ENCODE data around the gene CYP2A6. TPM values are rescaled to one million over a fixed set of nuclear protein-coding genes. Genes with fewer than 3 reads are reported as not detected.
"Not testable (repeated sequence)": the region's sequence is repeated elsewhere in the genome, so short reads cannot be mapped to it uniquely, and the experiment has no call there.

Gene CYP2A6
- polyA plus RNA-seq, 1 experiment: not detected

DNA sequence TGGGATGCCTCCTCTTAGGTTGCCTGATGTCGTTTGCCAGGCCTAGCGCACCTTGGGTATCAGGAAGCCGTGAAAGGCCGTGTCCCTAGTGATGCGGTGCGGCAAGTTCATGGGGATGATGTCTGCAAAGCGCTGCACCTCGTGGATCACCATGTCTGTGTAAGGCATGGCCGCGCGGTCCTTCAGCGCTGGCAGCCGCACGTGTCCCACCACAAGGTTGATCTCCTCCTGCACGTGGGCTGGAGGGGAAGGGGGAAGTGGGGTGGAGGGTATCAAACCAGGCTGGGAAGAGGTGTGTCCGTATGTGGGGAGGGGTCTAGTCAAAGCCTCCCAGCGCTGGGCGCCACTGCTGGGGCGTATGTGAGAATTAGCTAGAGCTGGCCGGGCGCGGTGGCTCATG is 28.1 kb downstream of the CYP2A6 start:
- ChIA-PET CTCF (no interaction called here), POLR2A (no interaction called here)
- DNase-seq (ENCODE audit: low read depth, low spot score): no peak
- Histone ChIP-seq H3K27me3 (ENCODE audit: control insufficient read depth, insufficient read depth, low read length) (no peaks in the 10 kb centered on the region), H3K4me3 (ENCODE audit: low read depth, low read length) (no peak overlapping the region), H3K27ac (ENCODE audit: low read depth, low read length) (no peak overlapping the region), H3K9me3 (ENCODE audit: control insufficient read depth, insufficient read depth, low read length) (peaks cover 5% of the 10 kb centered on the region; the same call in 1 of the 2 replicates)
- no peak for TF ChIP-seq CTCF (IDR thresholded peaks at IDR 0.05; ENCODE audit: low read depth, low read length)

- ChIA-PET CTCF (interaction anchor here (0.5 to 2.0 kb wide), 6 partner anchors 8 to 550 kb away, joined by 3 to 14 read pairs (median 6); partner anchors contain the start of gene RAB4B), POLR2A (interaction anchor here (1.0 kb wide), 1 partner anchor 12 kb away, joined by 4 read pairs; no protein-coding TSS in a partner anchor)
- H3K27me3 ChIP-seq (ENCODE audit: control insufficient read depth, insufficient read depth, low read length); H3K4me3 ChIP-seq (ENCODE audit: low read depth, low read length); H3K9me3 ChIP-seq (ENCODE audit: control insufficient read depth, insufficient read depth, low read length); DNase-seq (ENCODE audit: low read depth, low spot score); H3K27ac ChIP-seq (ENCODE audit: low read depth, low read length): not testable (repeated sequence)
- TF ChIP-seq CTCF (IDR thresholded peaks at IDR 0.05; ENCODE audit: low read depth, low read length): peak; percentile 72
Observed at GRCh38 chr19:40819479-40820234, 30.6 kb downstream of the CYP2A6 start.

DNA sequence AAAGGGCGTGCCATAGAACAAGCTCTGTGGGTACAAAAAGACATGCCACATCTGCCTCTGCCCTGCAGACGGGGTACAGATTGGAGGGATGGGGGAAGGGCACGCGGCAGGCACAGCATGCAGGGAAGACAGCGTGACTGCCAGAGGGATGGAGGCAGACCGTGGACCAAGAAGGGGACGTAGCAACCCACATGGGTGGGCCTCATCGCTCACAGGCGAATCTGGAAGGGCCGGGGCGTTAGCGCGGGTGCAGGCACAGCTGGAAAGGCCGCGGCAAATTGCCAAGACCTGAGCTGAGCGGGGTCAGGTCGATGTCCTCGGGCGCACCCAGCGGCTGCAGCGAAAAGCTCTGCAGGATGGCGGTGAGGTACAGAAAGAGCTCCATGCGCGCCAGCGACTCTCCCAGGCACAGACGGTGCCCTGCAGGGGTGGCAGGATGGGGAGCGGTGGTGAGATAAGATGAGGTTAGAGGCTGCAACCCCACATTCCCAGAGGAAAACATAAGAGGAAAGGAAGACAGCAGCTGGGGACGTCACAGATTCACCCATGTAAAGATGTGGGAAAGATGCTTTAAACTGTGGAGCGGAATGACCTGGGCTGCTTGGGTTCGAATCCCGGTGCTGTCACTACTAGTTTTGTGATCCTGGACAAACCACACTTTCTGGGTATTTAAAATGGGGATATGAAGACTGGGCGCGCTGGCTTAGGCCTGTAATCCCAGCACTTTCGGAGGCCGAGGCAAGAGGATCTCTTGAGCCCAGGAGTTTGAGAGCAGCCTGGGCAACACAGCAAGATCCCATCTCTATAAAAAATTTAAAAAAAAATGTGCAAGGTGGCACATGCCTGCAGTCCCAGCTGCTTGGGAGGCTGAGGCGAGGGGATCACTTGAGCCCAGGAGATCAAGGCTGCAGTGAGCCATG is 31.5 kb downstream of the CYP2A6 start:
- not testable (repeated sequence) for DNase-seq (ENCODE audit: low read depth, low spot score); H3K27me3 ChIP-seq (ENCODE audit: control insufficient read depth, insufficient read depth, low read length); H3K9me3 ChIP-seq (ENCODE audit: control insufficient read depth, insufficient read depth, low read length); H3K27ac ChIP-seq (ENCODE audit: low read depth, low read length)
- ChIA-PET POLR2A (interaction anchor here (1.0 kb wide), 1 partner anchor 13 kb away, joined by 4 read pairs; no protein-coding TSS in a partner anchor), CTCF (interaction anchor here (0.5 to 2.0 kb wide), 6 partner anchors 12 to 551 kb away, joined by 3 to 14 read pairs (median 4); partner anchors contain the start of gene RAB4B)
- TF ChIP-seq CTCF (IDR thresholded peaks at IDR 0.05; ENCODE audit: low read depth, low read length): peak; percentile 37
- peak overlapping the region; percentile 34 for H3K4me3 ChIP-seq (ENCODE audit: low read depth, low read length)

DNA sequence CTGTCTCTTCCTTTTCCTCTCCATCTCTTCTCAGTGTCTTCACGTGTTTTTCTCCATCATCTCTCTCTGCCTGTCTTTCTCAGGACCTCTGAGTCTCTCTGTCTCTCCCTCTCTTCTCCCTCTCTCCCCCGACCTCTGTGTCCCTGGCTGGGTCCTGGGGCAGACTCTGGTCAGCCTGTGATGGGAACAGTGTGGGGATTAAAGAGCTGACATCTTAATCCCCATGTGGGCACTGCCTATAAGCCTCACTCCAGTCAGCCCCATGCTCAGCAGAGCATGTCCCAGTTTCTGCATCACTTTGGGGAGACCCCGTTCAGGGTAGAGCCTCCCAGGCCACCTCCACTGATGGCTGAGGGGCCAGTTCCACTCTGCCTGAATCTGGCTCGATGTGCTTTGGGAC is 35.0 kb downstream of the CYP2A6 start:
- no peak overlapping the region for H3K27ac ChIP-seq (ENCODE audit: low read depth, low read length)
- H3K4me3 ChIP-seq (ENCODE audit: low read depth, low read length): no peak overlapping the region
- no peaks in the 10 kb centered on the region for H3K27me3 ChIP-seq (ENCODE audit: control insufficient read depth, insufficient read depth, low read length)
- no peak for DNase-seq (ENCODE audit: low read depth, low spot score)
- POLR2A ChIA-PET: no interaction called here
- TF ChIP-seq CTCF (IDR thresholded peaks at IDR 0.05; ENCODE audit: low read depth, low read length): no peak
- H3K9me3 ChIP-seq (ENCODE audit: control insufficient read depth, insufficient read depth, low read length): no peaks in the 10 kb centered on the region; the same call in 1 of the 2 replicates
- CTCF ChIA-PET: interaction anchor here (2.0 kb wide), 1 partner anchor 8 kb away, joined by 13 read pairs; no protein-coding TSS in a partner anchor

All from AG04450 (cell line).